HEK293T (cell line): Measurements from ENCODE around the gene ZNF486.

Experiments used
- ARNT ChIP-seq: fragments of 450-650 bp; IDR thresholded peaks from 2 replicates; pipeline ENCODE4 v1.6.1; 2017; ENCODE audit warnings: mild to moderate bottlenecking
- BHLHE40 ChIP-seq: fragments of 450-650 bp; IDR thresholded peaks from 2 replicates; pipeline ENCODE4 v1.6.1; 2016; ENCODE audit warnings: mild to moderate bottlenecking, moderate library complexity, borderline replicate concordance
- CTBP1 ChIP-seq: fragments of 450-650 bp; IDR thresholded peaks from 2 replicates; pipeline ENCODE4 v1.6.1; 2016; ENCODE audit warnings: borderline replicate concordance
- ELF4 ChIP-seq: fragments of 450-650 bp; IDR thresholded peaks from 2 replicates; pipeline ENCODE4 v1.6.1; 2017; ENCODE audit warnings: antibody characterized with exemption
- FOXA1 ChIP-seq: fragments of 450-650 bp; IDR thresholded peaks from 2 replicates; pipeline ENCODE4 v1.6.1; 2016; ENCODE audit warnings: mild to moderate bottlenecking
- FOXK2 ChIP-seq: fragments of 450-650 bp; IDR thresholded peaks from 2 replicates; pipeline ENCODE4 v1.6.1; 2016; ENCODE audit warnings: mild to moderate bottlenecking
- FOXM1 ChIP-seq: fragments of 450-650 bp; IDR thresholded peaks from 2 replicates; pipeline ENCODE4 v1.6.1; 2017; ENCODE audit warnings: mild to moderate bottlenecking, borderline replicate concordance
- HDGF ChIP-seq: fragments of 450-650 bp; IDR thresholded peaks from 2 replicates; pipeline ENCODE4 v1.6.1; 2017; ENCODE audit warnings: antibody characterized with exemption, borderline replicate concordance
- LEF1 ChIP-seq: fragments of 450-650 bp; IDR thresholded peaks from 2 replicates; pipeline ENCODE4 v1.6.1; 2017; ENCODE audit warnings: mild to moderate bottlenecking, borderline replicate concordance
- SP1 ChIP-seq: fragments of 450-650 bp; IDR thresholded peaks from 2 replicates; pipeline ENCODE4 v1.6.1; 2017
- SUZ12 ChIP-seq: fragments of 450-650 bp; IDR thresholded peaks from 2 replicates; pipeline ENCODE4 v1.6.1; 2016; ENCODE audit warnings: mild to moderate bottlenecking
- TARDBP ChIP-seq: fragments of 450-650 bp; IDR thresholded peaks from 2 replicates; pipeline ENCODE4 v1.6.1; 2016
- TF ChIP-seq, protein P1 (sequence below): fragments of 450-650 bp; IDR thresholded peaks from 2 replicates; pipeline ENCODE4 v1.6.1; 2016

DNA sequence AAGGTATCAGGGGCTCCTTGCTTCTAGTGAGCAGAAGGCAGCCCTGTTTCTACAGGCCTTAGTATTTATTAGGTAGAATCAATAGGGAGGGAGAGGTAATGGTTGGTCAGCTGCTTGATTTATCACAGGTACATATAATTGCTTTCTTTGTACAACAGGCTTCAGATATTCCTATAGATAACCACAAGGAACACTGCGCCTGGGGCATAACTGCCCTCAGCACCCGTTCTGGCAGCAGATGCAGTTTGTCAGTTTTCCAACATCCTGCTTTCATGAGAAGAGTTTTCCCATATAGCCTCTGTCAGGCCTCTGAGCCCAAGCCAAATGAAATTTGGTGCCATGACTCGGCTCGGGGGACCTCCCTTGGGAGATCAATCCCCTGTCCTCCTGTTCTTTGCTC is 12.4 kb upstream of the ZNF486 start:
- TF ChIP-seq SP1 (no peak), TARDBP (no peak), LEF1 (no peak), CTBP1 (no peak), ELF4 (no peak), BHLHE40 (no peak), HDGF (no peak), FOXA1 (no peak), ARNT (no peak), SUZ12 (no peak), FOXM1 (no peak), FOXK2 (no peak)
- TF ChIP-seq, protein P1, sequence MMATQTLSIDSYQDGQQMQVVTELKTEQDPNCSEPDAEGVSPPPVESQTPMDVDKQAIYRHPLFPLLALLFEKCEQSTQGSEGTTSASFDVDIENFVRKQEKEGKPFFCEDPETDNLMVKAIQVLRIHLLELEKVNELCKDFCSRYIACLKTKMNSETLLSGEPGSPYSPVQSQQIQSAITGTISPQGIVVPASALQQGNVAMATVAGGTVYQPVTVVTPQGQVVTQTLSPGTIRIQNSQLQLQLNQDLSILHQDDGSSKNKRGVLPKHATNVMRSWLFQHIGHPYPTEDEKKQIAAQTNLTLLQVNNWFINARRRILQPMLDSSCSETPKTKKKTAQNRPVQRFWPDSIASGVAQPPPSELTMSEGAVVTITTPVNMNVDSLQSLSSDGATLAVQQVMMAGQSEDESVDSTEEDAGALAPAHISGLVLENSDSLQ = no peak
